Thyroid gland (tissue), 4 donors: Measurements from ENCODE around the gene LRMDA.

Experiments
- CTCF ChIP-seq, 6 experiments: fragments of 200-600 bp in 3 of 6; fragments of 450-650 bp in 3 of 6; sonication (generic) in 3 of 6; IDR thresholded peaks; one replicate each; pipeline ENCODE4 v1.5.1; 2016 to 2019; ENCODE audit warnings: antibody characterized with exemption in 6 of 6, mild to moderate bottlenecking in 2 of 6, inconsistent platforms in 1 of 6, moderate library complexity in 1 of 6
- POLR2A ChIP-seq, 2 donors: fragments of 450-650 bp; IDR thresholded peaks; one replicate each; pipeline ENCODE4 v1.6.1; 2017; ENCODE audit warnings: antibody characterized with exemption in 2 of 2, mild to moderate bottlenecking in 2 of 2, moderate library complexity in 1 of 2

DNA sequence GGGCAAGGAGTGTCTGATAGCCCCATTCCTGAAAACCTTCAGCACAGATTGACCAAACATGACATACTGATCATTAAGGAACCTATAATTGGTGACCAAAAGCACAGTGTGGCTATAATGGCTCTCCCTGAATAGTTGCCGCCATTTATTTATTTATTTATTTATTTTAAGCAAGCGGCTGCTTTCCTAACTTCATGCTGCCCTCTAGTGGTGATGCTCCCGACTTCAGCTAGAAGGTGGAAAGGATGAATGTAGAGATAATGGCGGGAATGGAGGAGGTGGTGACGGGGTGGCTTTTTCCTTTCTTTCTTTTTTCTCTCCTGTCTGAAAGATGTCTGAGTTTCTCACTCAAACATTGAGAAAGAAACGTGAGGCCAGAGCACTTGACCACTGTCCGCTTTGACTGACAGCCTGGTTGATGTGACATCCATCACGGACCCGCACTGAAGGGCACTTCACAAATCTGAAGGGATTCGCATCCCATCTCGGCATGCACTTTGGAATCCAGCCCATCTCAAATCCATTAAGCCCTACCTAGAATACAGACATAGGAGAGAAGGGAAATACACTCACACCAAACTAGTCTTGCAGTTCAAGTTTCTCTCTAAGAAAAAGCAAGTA is 1116.0 kb downstream of the LRMDA start:
- TF ChIP-seq CTCF (IDR thresholded peaks at IDR 0.05): peak; percentile 69 to 89 (median 78)
- TF ChIP-seq POLR2A (IDR thresholded peaks at IDR 0.05): no peak
